Caco-2 (cell line): Measurements from ENCODE around the gene PARD6G. TPM values are rescaled to one million over a fixed set of nuclear protein-coding genes. Genes with fewer than 3 reads are reported as not detected.
A peak's percentile ranks its signal among the peaks of the same experiment; 100 is the strongest.

Experiments
- BruUV-seq: library from RNA; stranded (reverse); fragments of 400-500 nt; replicated peaks from 2 replicates; lab custom pipeline; 2021; lab: Mats Ljungman, UMichigan
- CTCF ChIA-PET: fragments of 300-600 bp; sonication (Branson Sonifier 250); formaldehyde crosslinking; loops from one replicate; lab custom pipeline; 2022; ENCODE audit warnings: antibody characterized with exemption; lab: Charles Lee
- POLR2A ChIA-PET: fragments of 300-600 bp; sonication (Branson Sonifier 250); formaldehyde crosslinking; loops from one replicate; lab custom pipeline; 2022; ENCODE audit warnings: antibody characterized with exemption; lab: Charles Lee
- DNase-seq, 2 experiments: peaks; one replicate each; pipeline versions ENCODE4 v3.0.0 to v3.0.0-alpha.2; 2020 to 2022
- H3K27me3 ChIP-seq: replicated peaks from 2 replicates; pipeline ENCODE4 v1.6.0; 2011; ENCODE audit warnings: low read length; ENCODE audit not compliant: control insufficient read depth, insufficient read depth
- H3K36me3 ChIP-seq: 2 replicates; pipeline ENCODE4 v1.5.1; 2011; ENCODE audit warnings: low read length; ENCODE audit not compliant: control insufficient read depth, insufficient read depth
- H3K4me1 ChIP-seq: fragments of 250-450 bp; sonication (Bioruptor Pico); 2 replicates; pipeline ENCODE4 v1.5.1; 2020; ENCODE audit warnings: mild to moderate bottlenecking
- H3K4me3 ChIP-seq: 2 replicates; pipeline ENCODE4 v1.5.1; 2011; ENCODE audit warnings: low read depth, mild to moderate bottlenecking, control low read depth, low read length
- H3K9me3 ChIP-seq: fragments of 250-450 bp; sonication (Bioruptor Pico); 2 replicates; pipeline ENCODE4 v1.5.1; 2020; ENCODE audit warnings: mild to moderate bottlenecking, moderate library complexity
- H3K27ac Mint-ChIP-seq: one replicate; pipeline ENCODE4 v1.8.0; 2022; ENCODE audit warnings: mixed read lengths; ENCODE audit not compliant: unreplicated experiment
- H3K27me3 Mint-ChIP-seq: one replicate; pipeline ENCODE4 v1.8.0; 2022; ENCODE audit warnings: mixed read lengths; ENCODE audit not compliant: insufficient read depth, unreplicated experiment
- H3K36me3 Mint-ChIP-seq: one replicate; pipeline ENCODE4 v1.8.0; 2022; ENCODE audit warnings: mild to moderate bottlenecking, mixed read lengths; ENCODE audit not compliant: insufficient read depth, unreplicated experiment
- H3K4me1 Mint-ChIP-seq: one replicate; pipeline ENCODE4 v1.8.0; 2022; ENCODE audit warnings: low read depth, mixed read lengths; ENCODE audit not compliant: unreplicated experiment
- H3K4me3 Mint-ChIP-seq: one replicate; pipeline ENCODE4 v1.8.0; 2022; ENCODE audit warnings: mild to moderate bottlenecking, moderate library complexity, mixed read lengths; ENCODE audit not compliant: unreplicated experiment
- H3K9me3 Mint-ChIP-seq: one replicate; pipeline ENCODE4 v1.8.0; 2022; ENCODE audit warnings: mixed read lengths; ENCODE audit not compliant: unreplicated experiment
- intact Hi-C: fragments of 100-400 bp; cut with micrococcal nuclease; formaldehyde crosslinking; loops from one replicate; pipeline ENCODE4 v1.10.0; 2022; ENCODE audit not compliant: unreplicated experiment
- total RNA-seq: library from RNA; stranded (reverse); gene quantifications from 2 replicates; pipeline ENCODE4 v1.2.3, GENCODE V29; 2022
- TF ChIP-seq, protein P1 (sequence below), 2 experiments: fragments of 200-600 bp in 1 of 2; IDR thresholded peaks; 1 replicate in 1 of 2; 2 replicates in 1 of 2; pipeline versions ENCODE4 v1.5.1 to v1.8.0; 2011 to 2022; ENCODE audit warnings: antibody characterized with exemption in 1 of 2, control low read depth in 1 of 2, inconsistent platforms in 1 of 2, low read depth in 1 of 2, low read length in 1 of 2, mild to moderate bottlenecking in 1 of 2, moderate library complexity in 1 of 2; ENCODE audit not compliant: insufficient read depth in 1 of 2, severe bottlenecking in 1 of 2, unreplicated experiment in 1 of 2

Gene PARD6G
- total RNA-seq, 1 experiment from 2014 or later: 1.3 TPM

DNA sequence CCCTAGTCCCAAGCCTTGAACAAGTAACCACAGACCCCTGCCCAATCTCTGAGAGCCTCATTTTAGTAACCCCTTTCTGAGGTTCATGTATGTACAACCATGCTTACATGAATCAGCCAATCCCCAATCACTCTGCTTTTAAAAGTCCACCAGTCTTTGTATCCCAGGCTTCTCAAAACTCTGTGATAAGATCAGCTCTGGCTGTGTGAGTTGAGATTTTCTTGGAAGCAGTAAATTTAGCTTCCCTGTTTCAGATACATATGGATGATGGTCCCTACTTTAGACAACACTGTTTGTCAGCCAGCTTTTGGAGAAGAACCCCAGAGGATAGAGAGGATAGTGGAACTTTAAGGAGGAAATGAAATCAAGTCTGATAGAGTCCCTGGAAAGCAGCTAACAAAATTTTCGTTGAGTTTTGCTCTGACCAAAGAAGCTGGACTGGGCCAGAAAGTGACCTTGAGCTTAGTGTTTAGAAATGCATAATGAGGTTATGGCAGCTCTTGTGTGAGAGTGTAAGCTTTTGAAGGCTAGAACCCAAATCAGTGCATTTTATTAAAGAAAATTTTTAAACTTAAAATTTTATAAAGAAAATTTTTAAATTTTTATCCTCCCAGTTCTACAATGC, 134.6 kb downstream of the PARD6G start:
- no peak for DNase-seq
- ChIA-PET POLR2A (interaction anchor here (0.6 kb wide), 1 partner anchor 22 kb away, joined by 4 read pairs; no protein-coding TSS in a partner anchor), CTCF (no interaction called here)
- intact Hi-C loops: no loop called here
- Histone ChIP-seq H3K9me3 (no peaks in the 10 kb centered on the region), H3K36me3 (no peaks in the 10 kb centered on the region), H3K27me3 (no peaks in the 10 kb centered on the region), H3K4me3 (no peak overlapping the region), H3K4me1 (no peaks in the 10 kb centered on the region)
- Mint-ChIP-seq H3K4me3 (no peak overlapping the region), H3K36me3 (peaks cover 33% of the 10 kb centered on the region), H3K27ac (no peak overlapping the region), H3K4me1 (peaks cover 8% of the 10 kb centered on the region), H3K9me3 (no peaks in the 10 kb centered on the region), H3K27me3 (no peaks in the 10 kb centered on the region)
- no TSS peak for BruUV-seq
- TF ChIP-seq, protein P1, sequence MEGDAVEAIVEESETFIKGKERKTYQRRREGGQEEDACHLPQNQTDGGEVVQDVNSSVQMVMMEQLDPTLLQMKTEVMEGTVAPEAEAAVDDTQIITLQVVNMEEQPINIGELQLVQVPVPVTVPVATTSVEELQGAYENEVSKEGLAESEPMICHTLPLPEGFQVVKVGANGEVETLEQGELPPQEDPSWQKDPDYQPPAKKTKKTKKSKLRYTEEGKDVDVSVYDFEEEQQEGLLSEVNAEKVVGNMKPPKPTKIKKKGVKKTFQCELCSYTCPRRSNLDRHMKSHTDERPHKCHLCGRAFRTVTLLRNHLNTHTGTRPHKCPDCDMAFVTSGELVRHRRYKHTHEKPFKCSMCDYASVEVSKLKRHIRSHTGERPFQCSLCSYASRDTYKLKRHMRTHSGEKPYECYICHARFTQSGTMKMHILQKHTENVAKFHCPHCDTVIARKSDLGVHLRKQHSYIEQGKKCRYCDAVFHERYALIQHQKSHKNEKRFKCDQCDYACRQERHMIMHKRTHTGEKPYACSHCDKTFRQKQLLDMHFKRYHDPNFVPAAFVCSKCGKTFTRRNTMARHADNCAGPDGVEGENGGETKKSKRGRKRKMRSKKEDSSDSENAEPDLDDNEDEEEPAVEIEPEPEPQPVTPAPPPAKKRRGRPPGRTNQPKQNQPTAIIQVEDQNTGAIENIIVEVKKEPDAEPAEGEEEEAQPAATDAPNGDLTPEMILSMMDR (IDR thresholded peaks at IDR 0.05; ENCODE audit: insufficient read depth in 1 of 2, low read depth in 1 of 2, low read length in 1 of 2, severe bottlenecking in 1 of 2, unreplicated experiment in 1 of 2): no peak

- no peaks in the 10 kb centered on the region for H3K9me3 ChIP-seq
- no peaks in the 10 kb centered on the region for H3K27me3 ChIP-seq
- no peaks in the 10 kb centered on the region for H3K36me3 ChIP-seq
- H3K4me3 Mint-ChIP-seq: peak overlapping the region; percentile 67
- H3K4me1 Mint-ChIP-seq: peaks cover 21% of the 10 kb centered on the region
- H3K4me3 ChIP-seq: peak overlapping the region; percentile 67
- H3K27me3 Mint-ChIP-seq: no peaks in the 10 kb centered on the region
- no peak overlapping the region for H3K27ac Mint-ChIP-seq
- no TSS peak for BruUV-seq
- CTCF ChIA-PET: interaction anchor here (0.5 kb wide), 1 partner anchor 76 kb away, joined by 3 read pairs; no protein-coding TSS in a partner anchor
- POLR2A ChIA-PET: no interaction called here
- H3K9me3 Mint-ChIP-seq: no peaks in the 10 kb centered on the region
- H3K36me3 Mint-ChIP-seq: peaks cover 24% of the 10 kb centered on the region
- TF ChIP-seq, protein P1 (IDR thresholded peaks at IDR 0.05; ENCODE audit: insufficient read depth in 1 of 2, low read depth in 1 of 2, low read length in 1 of 2, severe bottlenecking in 1 of 2, unreplicated experiment in 1 of 2): no peak
- intact Hi-C loops: loop anchor here (5.0 kb wide), 1 partner anchor 77 kb away; the partner anchor contains the start of gene RBFA
- peak; percentile 29 to 39 for DNase-seq
- no peaks in the 10 kb centered on the region for H3K4me1 ChIP-seq
Observed at GRCh38 chr18:80109676-80110078, 137.6 kb downstream of the PARD6G start.

DNA sequence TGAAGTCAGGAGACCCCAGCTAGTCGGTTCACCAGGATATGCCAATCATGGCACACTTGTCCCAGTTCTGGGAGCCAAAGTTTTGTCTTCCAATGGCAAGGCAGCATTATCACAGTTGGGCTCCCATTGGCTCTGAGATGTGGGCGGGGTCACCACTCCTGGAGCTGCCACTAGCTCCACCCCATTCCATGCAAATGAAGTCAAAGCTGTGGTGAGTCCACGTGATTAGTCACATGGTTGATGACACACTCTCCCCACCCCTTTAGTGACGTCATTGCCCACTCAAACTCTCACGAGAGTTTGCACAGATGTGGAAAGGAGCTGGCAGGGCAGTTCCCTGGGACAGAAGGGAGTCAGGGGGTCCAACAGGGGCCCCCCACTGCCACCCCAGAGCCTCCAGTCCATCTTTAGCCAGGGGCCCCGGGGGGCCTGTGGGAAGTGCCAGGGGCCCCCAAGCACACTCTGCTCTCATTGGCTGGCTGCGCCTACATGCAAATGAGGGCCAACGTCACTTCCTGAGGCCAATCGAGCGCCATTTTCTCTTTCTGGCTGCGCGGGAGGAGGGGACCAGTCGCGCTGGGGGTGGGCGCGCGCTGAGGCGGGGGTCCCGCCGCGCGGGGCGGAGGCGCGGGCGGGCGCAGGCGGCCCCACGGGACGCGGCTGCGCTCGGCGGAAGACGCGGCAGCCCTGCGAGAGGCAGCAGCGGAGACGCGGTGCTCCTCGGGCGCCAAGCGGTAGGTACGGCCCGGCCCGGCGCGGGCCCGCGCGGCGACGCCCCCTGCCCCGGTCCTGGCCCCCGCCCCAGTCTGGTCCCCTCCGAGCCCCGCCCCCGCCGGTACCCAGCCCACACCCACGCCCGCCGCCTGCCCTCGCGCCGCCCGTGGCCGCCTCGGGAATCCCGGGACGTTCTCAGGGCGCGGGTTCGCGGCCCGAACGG, 138.3 kb downstream of the PARD6G start, which contains the start of gene ADNP2:
Gene ADNP2 (plus strand): TSS at position 524 of the 937 bp plus-strand sequence. CDS start 8,281 bp downstream, outside the sequence.
- H3K27me3 Mint-ChIP-seq: no peaks in the 10 kb centered on the region
- peak within 1 kb of the TSS; percentile 83 for H3K27ac Mint-ChIP-seq

More for the DNA sequence above, 138.3 kb downstream of the PARD6G start, which contains the start of gene ADNP2:
- Mint-ChIP-seq H3K9me3 (no peaks in the 10 kb centered on the region), H3K36me3 (peaks cover 24% of the 10 kb centered on the region), H3K4me3 (peak within 1 kb of the TSS; percentile 67), H3K4me1 (peaks cover 27% of the 10 kb centered on the region)
- intact Hi-C loops: loop anchor here (5.0 kb wide), 1 partner anchor 77 kb away; the partner anchor contains the start of gene RBFA
- H3K4me1 ChIP-seq: no peaks in the 10 kb centered on the region
- no peaks in the 10 kb centered on the region for H3K9me3 ChIP-seq
- H3K36me3 ChIP-seq: no peaks in the 10 kb centered on the region
- TF ChIP-seq, protein P1 (IDR thresholded peaks at IDR 0.05; ENCODE audit: insufficient read depth in 1 of 2, low read depth in 1 of 2, low read length in 1 of 2, severe bottlenecking in 1 of 2, unreplicated experiment in 1 of 2): no peak
- no peaks in the 10 kb centered on the region for H3K27me3 ChIP-seq
- ChIA-PET CTCF (no interaction called here), POLR2A (interaction anchor here (1.0 to 1.3 kb wide), 2 partner anchors 39 to 75 kb away, joined by 3 to 9 read pairs; no protein-coding TSS in a partner anchor)
- H3K4me3 ChIP-seq: peak within 1 kb of the TSS; percentile 67
- no TSS peak for BruUV-seq
- DNase-seq: peak; percentile 88 to 93
